AG10803 (cell line): ENCODE measurements around the gene CMSS1.

Experiments used
- DNase-seq: peaks from one replicate; pipeline ENCODE4 v3.0.0; 2010; ENCODE audit warnings: low read depth
- H3K4me3 ChIP-seq: 2 replicates; pipeline ENCODE4 v1.5.1; 2011; ENCODE audit warnings: mild to moderate bottlenecking, low read length, control low read depth
- CTCF ChIP-seq: conservative IDR thresholded peaks from 2 replicates; pipeline ENCODE4 v1.5.1; 2011; ENCODE audit warnings: mild to moderate bottlenecking, low read length, control low read depth, inconsistent platforms

CMSS1 gene

GRCh38 chr3:99984139-99984538 lies 166.5 kb downstream of the CMSS1 start:
- no peak overlapping the region for H3K4me3 ChIP-seq
- no peak for DNase-seq
- TF ChIP-seq CTCF = no peak

GRCh38 chr3:99984668-99985067 lies 167.0 kb downstream of the CMSS1 start:
- no peak overlapping the region for H3K4me3 ChIP-seq
- no peak for DNase-seq
- no peak for TF ChIP-seq CTCF

GRCh38 chr3:99990179-99990578 lies 172.5 kb downstream of the CMSS1 start:
- TF ChIP-seq CTCF = no peak
- DNase-seq = no peak
- no peak overlapping the region for H3K4me3 ChIP-seq

- no peak overlapping the region for H3K4me3 ChIP-seq
- no peak for DNase-seq
- no peak for TF ChIP-seq CTCF
Measured at GRCh38 chr3:99997293-99997692, 179.6 kb downstream of the CMSS1 start.

- no peak for TF ChIP-seq CTCF
- H3K4me3 ChIP-seq = no peak overlapping the region
- DNase-seq = peak; percentile 85
Measured at GRCh38 chr3:99999536-99999935, 181.9 kb downstream of the CMSS1 start.

- TF ChIP-seq CTCF = no peak
- no peak overlapping the region for H3K4me3 ChIP-seq
- no peak for DNase-seq
Measured at GRCh38 chr3:100001083-100001482, 183.4 kb downstream of the CMSS1 start.

GRCh38 chr3:100001526-100002270 lies 184.0 kb downstream of the CMSS1 start:
- H3K4me3 ChIP-seq = no peak overlapping the region
- no peak for DNase-seq
- TF ChIP-seq CTCF = no peak
